ENCODE data around the gene CCDC63. TPM values are rescaled to one million over a fixed set of nuclear protein-coding genes. Genes with fewer than 3 reads are reported as not detected.

The CCDC63 gene
- total RNA-seq, 1 donor from 2014 or later: not detected

GRCh38 chr12:110912263-110912662 is 65.5 kb downstream of the CCDC63 start:
- intact Hi-C loops (cut with DNase I): no loop called here
- ATAC-seq (no peak), DNase-seq (ENCODE audit: missing footprints) (no peak)

GRCh38 chr12:110913119-110914056 is 66.6 kb downstream of the CCDC63 start:
- no peak for DNase-seq (ENCODE audit: missing footprints)
- no peak for ATAC-seq
- intact Hi-C loops (cut with DNase I): no loop called here

- no peak for ATAC-seq
- intact Hi-C loops (cut with DNase I): no loop called here
- no peak for DNase-seq (ENCODE audit: missing footprints)
Measured at GRCh38 chr12:110916295-110916875, 69.6 kb downstream of the CCDC63 start.

- intact Hi-C loops (cut with DNase I): no loop called here
- DNase-seq (ENCODE audit: missing footprints): no peak
- no peak for ATAC-seq
Measured at GRCh38 chr12:110917467-110917866, 70.7 kb downstream of the CCDC63 start.

GRCh38 chr12:110917961-110918360 is 71.2 kb downstream of the CCDC63 start:
- ATAC-seq (no peak), DNase-seq (ENCODE audit: missing footprints) (no peak)
- intact Hi-C loops (cut with DNase I): no loop called here

GRCh38 chr12:110919720-110920119 is 72.9 kb downstream of the CCDC63 start:
- intact Hi-C loops (cut with DNase I): no loop called here
- no peak for ATAC-seq
- no peak for DNase-seq (ENCODE audit: missing footprints)

- peak; percentile 75 for DNase-seq (ENCODE audit: missing footprints)
- peak; percentile 88 for ATAC-seq
- intact Hi-C loops (cut with DNase I): no loop called here
Measured at GRCh38 chr12:110920324-110920910, 73.6 kb downstream of the CCDC63 start, which contains the start of gene MYL2. TSS of gene MYL2 (minus strand) at chr12:110920579. CDS start at chr12:110920529, 50 bp downstream.

GRCh38 chr12:110921262-110921661 is 74.5 kb downstream of the CCDC63 start:
- intact Hi-C loops (cut with DNase I): no loop called here
- ATAC-seq (no peak), DNase-seq (ENCODE audit: missing footprints) (no peak)

GRCh38 chr12:110922652-110923051 is 75.9 kb downstream of the CCDC63 start:
- intact Hi-C loops (cut with DNase I): no loop called here
- ATAC-seq (no peak), DNase-seq (ENCODE audit: missing footprints) (no peak)

- DNase-seq (ENCODE audit: missing footprints) (no peak), ATAC-seq (no peak)
- intact Hi-C loops (cut with DNase I): no loop called here
Measured at GRCh38 chr12:110923192-110923591, 76.4 kb downstream of the CCDC63 start.

GRCh38 chr12:110923692-110924334 is 77.0 kb downstream of the CCDC63 start:
- ATAC-seq (no peak), DNase-seq (ENCODE audit: missing footprints) (no peak)
- intact Hi-C loops (cut with DNase I): no loop called here

GRCh38 chr12:110927546-110927945 is 80.8 kb downstream of the CCDC63 start:
- intact Hi-C loops (cut with DNase I): no loop called here
- no peak for ATAC-seq
- DNase-seq (ENCODE audit: missing footprints): no peak

- ATAC-seq: peak; percentile 80
- intact Hi-C loops (cut with DNase I): no loop called here
Measured at GRCh38 chr12:110928700-110929099, 81.9 kb downstream of the CCDC63 start.

GRCh38 chr12:110929818-110930217 is 83.0 kb downstream of the CCDC63 start:
- no peak for ATAC-seq
- DNase-seq (ENCODE audit: missing footprints): no peak
- intact Hi-C loops (cut with DNase I): loop anchor here (5.0 kb wide), 1 partner anchor 432 kb away; no protein-coding TSS in a partner anchor

More at GRCh38 chr12:110928700-110929099, 81.9 kb downstream of the CCDC63 start:
- DNase-seq (ENCODE audit: missing footprints): peak; percentile 84

GRCh38 chr12:110930348-110931314 is 83.8 kb downstream of the CCDC63 start:
- intact Hi-C loops (cut with DNase I): loop anchor here (5.0 kb wide), 1 partner anchor 432 kb away; no protein-coding TSS in a partner anchor

GRCh38 chr12:110931315-110931728 is 84.5 kb downstream of the CCDC63 start:
- intact Hi-C loops (cut with DNase I): loop anchor here (5.0 kb wide), 1 partner anchor 431 kb away; no protein-coding TSS in a partner anchor
- peak; percentile 87 for DNase-seq (ENCODE audit: missing footprints)
- ATAC-seq: peak; percentile 82

More at GRCh38 chr12:110930348-110931314, 83.8 kb downstream of the CCDC63 start:
- ATAC-seq (no peak), DNase-seq (ENCODE audit: missing footprints) (no peak)

- DNase-seq (ENCODE audit: missing footprints) (no peak), ATAC-seq (no peak)
- intact Hi-C loops (cut with DNase I): loop anchor here (1.0 to 5.0 kb wide), 2 partner anchors 63 to 430 kb away; no protein-coding TSS in a partner anchor
Measured at GRCh38 chr12:110932046-110932445, 85.3 kb downstream of the CCDC63 start.
